Neuronal stem cell (in vitro differentiated cells): ENCODE measurements around the gene GAGE10.
"Not testable (repeated sequence)": the region's sequence is repeated elsewhere in the genome, so short reads cannot be mapped to it uniquely, and the experiment has no call there.

Source experiments
- DNase-seq: peaks from one replicate; pipeline ENCODE4 v3.0.0-alpha.2; 2013; ENCODE audit warnings: low spot score
- H2AFZ ChIP-seq: one replicate; pipeline ENCODE4 v1.6.1; 2013; ENCODE audit warnings: mild to moderate bottlenecking, low read length, inconsistent platforms
- H2AK5ac ChIP-seq: 2 replicates; pipeline ENCODE4 v1.6.1; 2013; ENCODE audit warnings: low read depth, mild to moderate bottlenecking, inconsistent platforms, low read length, moderate library complexity, mixed read lengths
- H2BK120ac ChIP-seq: 2 replicates; pipeline ENCODE4 v1.6.1; 2013; ENCODE audit warnings: low read depth, mild to moderate bottlenecking, inconsistent platforms, low read length, moderate library complexity, mixed read lengths
- H2BK12ac ChIP-seq: one replicate; pipeline ENCODE4 v1.6.1; 2013; ENCODE audit warnings: low read length, inconsistent platforms
- H2BK15ac ChIP-seq: 2 replicates; pipeline ENCODE4 v1.6.1; 2013; ENCODE audit warnings: mild to moderate bottlenecking, low read length, inconsistent platforms, mixed read lengths
- H2BK5ac ChIP-seq: one replicate; pipeline ENCODE4 v1.6.1; 2013; ENCODE audit warnings: inconsistent platforms, mild to moderate bottlenecking, low read length, moderate library complexity
- H3K14ac ChIP-seq: one replicate; pipeline ENCODE4 v1.6.1; 2013; ENCODE audit warnings: low read length, inconsistent platforms
- H3K18ac ChIP-seq: 2 replicates; pipeline ENCODE4 v1.6.1; 2013; ENCODE audit warnings: low read length, inconsistent platforms
- H3K23ac ChIP-seq: 2 replicates; pipeline ENCODE4 v1.6.1; 2013; ENCODE audit warnings: low read depth, mild to moderate bottlenecking, mixed read lengths, low read length, inconsistent platforms; ENCODE audit not compliant: poor library complexity
- H3K27ac ChIP-seq: replicated peaks from 3 replicates; pipeline ENCODE4 v1.5.1; 2013; ENCODE audit warnings: low read length, inconsistent platforms
- H3K27me3 ChIP-seq, 3 experiments: 2 replicates each; pipeline ENCODE4 v1.6.1; 2013; ENCODE audit warnings: low read length in 3 of 3, mild to moderate bottlenecking in 2 of 3, inconsistent platforms in 1 of 3, low read depth in 1 of 3, mixed read lengths in 1 of 3, moderate library complexity in 1 of 3; ENCODE audit not compliant: control insufficient read depth in 3 of 3, insufficient read depth in 3 of 3
- H3K36me3 ChIP-seq, 2 donors: replicated peaks in 1 of 2; 2 replicates each; pipeline ENCODE4 v1.6.1; 2013; ENCODE audit warnings: low read length in 2 of 2; ENCODE audit not compliant: control insufficient read depth in 2 of 2, insufficient read depth in 2 of 2
- H3K4ac ChIP-seq: 2 replicates; pipeline ENCODE4 v1.6.1; 2013; ENCODE audit warnings: inconsistent platforms, mild to moderate bottlenecking, low read length, moderate library complexity
- H3K4me1 ChIP-seq, 2 donors: 1 replicate in 1 of 2; 2 replicates in 1 of 2; pipeline ENCODE4 v1.6.1; 2013; ENCODE audit warnings: low read length in 2 of 2, low read depth in 1 of 2; ENCODE audit not compliant: control insufficient read depth in 2 of 2, insufficient read depth in 1 of 2
- H3K4me2 ChIP-seq: one replicate; pipeline ENCODE4 v1.6.1; 2013; ENCODE audit warnings: mild to moderate bottlenecking, low read length, inconsistent platforms; ENCODE audit not compliant: insufficient read depth, poor library complexity, severe bottlenecking
- H3K4me3 ChIP-seq, 2 donors: 2 replicates each; pipeline ENCODE4 v1.5.1; 2013; ENCODE audit warnings: low read length in 2 of 2, mild to moderate bottlenecking in 2 of 2, inconsistent platforms in 1 of 2, moderate library complexity in 1 of 2
- H3K79me1 ChIP-seq: one replicate; pipeline ENCODE4 v1.6.1; 2013; ENCODE audit warnings: low read depth, mild to moderate bottlenecking, inconsistent platforms, low read length, moderate library complexity
- H3K9ac ChIP-seq: one replicate; pipeline ENCODE4 v1.6.1; 2013; ENCODE audit warnings: mild to moderate bottlenecking, low read depth, low read length, inconsistent platforms; ENCODE audit not compliant: poor library complexity
- H3K9me3 ChIP-seq, 2 donors: replicated peaks in 1 of 2; 2 replicates each; pipeline versions ENCODE3 to v1.6.1; 2013; ENCODE audit warnings: low read length in 2 of 2, mild to moderate bottlenecking in 2 of 2, inconsistent platforms in 1 of 2, low read depth in 1 of 2, mixed read lengths in 1 of 2, moderate library complexity in 1 of 2; ENCODE audit not compliant: control insufficient read depth in 2 of 2, insufficient read depth in 1 of 2
- H4K8ac ChIP-seq: one replicate; pipeline ENCODE4 v1.6.1; 2013; ENCODE audit warnings: low read depth, mild to moderate bottlenecking, inconsistent platforms, low read length, moderate library complexity
- H4K91ac ChIP-seq: one replicate; pipeline ENCODE4 v1.6.1; 2013; ENCODE audit warnings: low read length, low read depth, mild to moderate bottlenecking, inconsistent platforms; ENCODE audit not compliant: poor library complexity
- WGBS, 2 donors: extraction: QIAGEN DNeasy Blood & Tissue Kit; methylation state at CpG; one replicate each; pipeline ENCODE4 v1.1.7; 2013; ENCODE audit warnings: missing lambda C conversion rate in 2 of 2, mixed read lengths in 1 of 2; ENCODE audit not compliant: insufficient read length in 2 of 2, insufficient replicate concordance in 1 of 2; ENCODE audit errors: extremely low coverage in 2 of 2; 5-methylcytosine and 5-hydroxymethylcytosine counted together

GAGE10 gene

DNA sequence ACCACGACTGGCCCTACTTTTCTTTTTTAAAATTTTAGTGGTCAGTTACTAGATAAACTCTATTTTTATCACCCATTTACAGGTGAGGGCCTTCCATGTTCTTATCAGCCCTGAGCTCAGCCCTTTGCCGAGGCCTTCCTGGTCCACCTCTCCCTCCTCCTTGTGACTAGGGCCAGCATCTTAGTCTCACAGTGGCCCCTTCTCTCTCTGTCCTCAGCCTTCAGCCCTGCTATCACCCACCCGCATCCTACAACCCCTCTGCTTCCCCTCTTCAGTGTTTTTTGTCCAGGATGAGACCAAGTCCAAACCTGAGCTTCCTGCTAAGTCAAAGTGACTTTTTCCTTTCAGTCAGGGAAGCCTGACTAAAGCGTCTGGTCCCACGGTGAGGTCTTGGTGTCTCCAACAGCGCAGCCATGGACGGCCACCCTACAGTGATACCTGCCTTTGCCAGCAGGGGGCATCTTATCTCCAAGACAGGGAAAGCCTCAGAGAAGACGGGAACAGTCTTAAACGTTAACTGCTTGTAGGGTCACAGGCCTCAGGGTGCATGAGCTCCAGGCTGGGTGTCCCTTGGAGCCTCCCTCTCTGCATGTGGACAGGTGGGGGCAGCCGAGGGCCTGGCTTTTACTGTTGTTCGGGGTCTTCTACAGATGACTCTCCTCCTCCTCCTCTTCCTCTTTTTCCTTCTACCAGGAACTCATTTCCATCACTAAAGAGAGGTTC is 11.7 kb upstream of the GAGE10 start:
- Histone ChIP-seq H3K4me1 (peaks cover 0 to 4% of the 10 kb centered on the region in 2 donors), H2AK5ac (no peak overlapping the region), H4K8ac (no peak overlapping the region), H3K4me3 (no peak overlapping the region), H2BK12ac (no peak overlapping the region), H4K91ac (no peak overlapping the region), H3K9me3 (no peaks in the 10 kb centered on the region), H2BK120ac (no peak overlapping the region), H2AFZ (peak overlapping the region; percentile 41), H2BK15ac (no peak overlapping the region), H2BK5ac (no peak overlapping the region), H3K4ac (no peak overlapping the region), H3K23ac (no peak overlapping the region), H3K27ac (no peak overlapping the region), H3K4me2 (no peak overlapping the region), H3K18ac (no peak overlapping the region), H3K79me1 (no peaks in the 10 kb centered on the region), H3K14ac (no peak overlapping the region), H3K9ac (no peak overlapping the region), H3K36me3 (no peaks in the 10 kb centered on the region), H3K27me3 (no peaks in the 10 kb centered on the region)
- WGBS, 2 donors, result no CpG with 5 or more reads among the region's 11 CpGs
- DNase-seq, result peak; percentile 46

DNA sequence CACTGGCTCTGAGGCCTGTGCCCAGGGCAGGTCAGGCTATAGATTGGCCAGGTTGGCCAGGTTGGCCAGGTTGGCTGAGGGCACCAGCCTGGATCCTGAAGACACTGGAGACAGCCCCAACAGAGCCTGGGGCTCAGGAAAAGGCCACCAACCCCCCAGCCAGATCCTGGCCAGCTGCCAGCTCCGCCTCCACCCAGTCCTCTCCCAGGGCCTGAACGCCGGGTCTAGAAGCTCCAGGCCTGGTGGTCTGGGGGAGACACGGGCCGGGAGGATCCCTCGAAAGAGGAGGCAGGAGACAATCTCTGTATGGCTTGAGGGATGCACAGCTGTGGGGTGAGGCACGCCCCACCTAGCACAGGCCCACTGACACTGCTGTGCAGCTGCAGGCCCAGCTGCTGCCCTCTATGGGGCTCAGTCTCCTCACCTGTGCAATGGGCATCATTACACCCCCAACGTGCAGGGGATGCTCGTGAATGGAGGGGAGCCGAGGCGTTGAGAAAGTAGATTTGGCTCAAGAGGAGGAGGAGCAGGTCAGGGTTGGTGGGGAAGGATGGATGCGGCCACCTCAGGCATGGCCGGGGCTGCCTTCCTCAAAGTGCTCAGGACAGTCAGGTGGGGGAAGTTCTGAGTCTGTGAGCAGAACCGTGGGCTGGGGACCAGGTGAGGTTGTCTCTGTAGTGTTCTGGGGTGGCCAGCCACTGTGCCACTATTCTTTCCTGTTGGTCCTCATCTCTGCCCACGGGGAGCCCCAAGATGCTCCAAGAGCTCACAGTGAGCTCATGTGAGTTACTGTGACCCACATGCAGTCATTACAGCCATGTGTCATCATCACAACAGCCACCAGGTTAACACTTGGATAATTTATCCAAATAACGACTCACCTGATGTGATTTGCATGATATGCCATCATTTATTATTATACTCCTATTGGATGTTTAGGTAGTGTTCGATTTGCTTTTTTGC is 10.8 kb upstream of the GAGE10 start:
- no peak for DNase-seq
- no peak overlapping the region for H2BK5ac ChIP-seq
- H2AK5ac ChIP-seq, result no peak overlapping the region
- no peak overlapping the region for H3K4me2 ChIP-seq
- WGBS, 2 donors, result no CpG with 5 or more reads among the region's 17 CpGs
- H3K18ac ChIP-seq, result peak overlapping the region; percentile 38
- no peak overlapping the region for H4K91ac ChIP-seq
- no peak overlapping the region for H2BK15ac ChIP-seq
- peak overlapping the region; percentile 41 for H2AFZ ChIP-seq
- no peak overlapping the region for H2BK12ac ChIP-seq
- H3K4me1 ChIP-seq, result peaks cover 0 to 4% of the 10 kb centered on the region in 2 donors
- H3K27ac ChIP-seq, result no peak overlapping the region
- H3K36me3 ChIP-seq, result no peaks in the 10 kb centered on the region
- H2BK120ac ChIP-seq, result no peak overlapping the region
- H3K14ac ChIP-seq, result no peak overlapping the region
- H3K9me3 ChIP-seq, result no peaks in the 10 kb centered on the region
- H4K8ac ChIP-seq, result no peak overlapping the region
- peak overlapping the region; percentile 21 for H3K9ac ChIP-seq
- no peak overlapping the region for H3K23ac ChIP-seq
- no peak overlapping the region for H3K4ac ChIP-seq
- no peak overlapping the region for H3K4me3 ChIP-seq
- H3K79me1 ChIP-seq, result no peaks in the 10 kb centered on the region
- no peaks in the 10 kb centered on the region for H3K27me3 ChIP-seq

DNA sequence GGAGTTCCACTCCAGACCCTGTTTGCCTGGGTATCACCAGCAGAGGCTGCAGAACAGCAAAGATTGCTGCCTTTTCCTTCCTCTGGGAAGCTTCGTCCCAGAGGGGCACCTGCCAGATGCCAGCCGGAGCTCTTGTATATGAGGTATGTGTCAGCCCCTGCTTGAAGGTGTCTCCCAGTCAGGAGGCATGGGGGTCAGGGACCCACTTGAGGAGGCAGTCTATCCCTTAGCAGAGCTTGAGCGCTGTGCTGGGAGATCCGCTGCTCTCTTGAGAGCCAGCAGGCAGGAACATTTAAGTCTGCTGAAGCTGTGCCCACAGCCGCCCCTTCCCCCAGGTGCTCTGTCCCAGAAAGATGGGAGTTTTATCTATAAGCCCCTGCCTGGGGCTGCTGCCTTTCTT is 4.2 kb upstream of the GAGE10 start:
- not testable (repeated sequence) for H3K14ac ChIP-seq, H3K4me1 ChIP-seq, H3K36me3 ChIP-seq, H2BK12ac ChIP-seq, H3K9ac ChIP-seq, H3K4me2 ChIP-seq, H2BK120ac ChIP-seq, H2BK5ac ChIP-seq, H3K27me3 ChIP-seq, H2AK5ac ChIP-seq, DNase-seq, H3K79me1 ChIP-seq, H4K8ac ChIP-seq, H3K23ac ChIP-seq, H2AFZ ChIP-seq, H4K91ac ChIP-seq, H3K4me3 ChIP-seq, H3K4ac ChIP-seq, H3K18ac ChIP-seq, H3K27ac ChIP-seq, H2BK15ac ChIP-seq, H3K9me3 ChIP-seq
- WGBS, 2 donors, result no CpG with 5 or more reads among the region's 5 CpGs

DNA sequence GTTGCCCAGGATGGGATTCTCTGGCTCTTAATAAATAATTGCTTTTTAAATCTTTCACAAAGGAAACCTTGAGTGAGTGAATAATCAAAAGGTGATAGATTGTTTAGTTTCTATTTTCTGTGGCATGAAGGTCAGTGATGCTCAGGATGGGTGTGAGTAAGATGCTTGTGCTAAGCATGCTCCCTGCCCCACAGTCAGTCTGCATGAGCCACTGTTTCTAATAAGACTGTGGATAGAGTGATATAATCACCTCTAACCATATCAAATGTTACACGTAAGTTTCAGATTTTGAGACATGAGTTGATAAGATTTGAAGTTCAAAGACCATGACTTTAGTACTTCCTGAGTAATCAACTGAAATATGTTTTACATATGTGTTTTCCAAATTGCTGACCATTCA is 2.7 kb upstream of the GAGE10 start:
- no peak overlapping the region for H3K4me2 ChIP-seq
- H3K4me3 ChIP-seq, result no peak overlapping the region

More for the DNA sequence above, 2.7 kb upstream of the GAGE10 start:
- Histone ChIP-seq H2BK15ac (no peak overlapping the region), H3K4ac (no peak overlapping the region), H4K8ac (no peak overlapping the region), H3K27ac (no peak overlapping the region), H2BK12ac (no peak overlapping the region), H3K18ac (no peak overlapping the region), H3K79me1 (no peaks in the 10 kb centered on the region), H3K14ac (no peak overlapping the region), H2AFZ (no peak overlapping the region), H3K27me3 (no peaks in the 10 kb centered on the region), H3K9me3 (no peaks in the 10 kb centered on the region), H3K23ac (no peak overlapping the region), H3K4me1 (no peaks in the 10 kb centered on the region), H2BK5ac (no peak overlapping the region), H3K36me3 (no peaks in the 10 kb centered on the region), H2AK5ac (no peak overlapping the region), H2BK120ac (no peak overlapping the region), H3K9ac (no peak overlapping the region), H4K91ac (no peak overlapping the region)
- no peak for DNase-seq
- no CpG with 5 or more reads among the region's 1 CpG for WGBS, 2 donors
